ENCODE measurements around the gene E2F4.

DNA sequence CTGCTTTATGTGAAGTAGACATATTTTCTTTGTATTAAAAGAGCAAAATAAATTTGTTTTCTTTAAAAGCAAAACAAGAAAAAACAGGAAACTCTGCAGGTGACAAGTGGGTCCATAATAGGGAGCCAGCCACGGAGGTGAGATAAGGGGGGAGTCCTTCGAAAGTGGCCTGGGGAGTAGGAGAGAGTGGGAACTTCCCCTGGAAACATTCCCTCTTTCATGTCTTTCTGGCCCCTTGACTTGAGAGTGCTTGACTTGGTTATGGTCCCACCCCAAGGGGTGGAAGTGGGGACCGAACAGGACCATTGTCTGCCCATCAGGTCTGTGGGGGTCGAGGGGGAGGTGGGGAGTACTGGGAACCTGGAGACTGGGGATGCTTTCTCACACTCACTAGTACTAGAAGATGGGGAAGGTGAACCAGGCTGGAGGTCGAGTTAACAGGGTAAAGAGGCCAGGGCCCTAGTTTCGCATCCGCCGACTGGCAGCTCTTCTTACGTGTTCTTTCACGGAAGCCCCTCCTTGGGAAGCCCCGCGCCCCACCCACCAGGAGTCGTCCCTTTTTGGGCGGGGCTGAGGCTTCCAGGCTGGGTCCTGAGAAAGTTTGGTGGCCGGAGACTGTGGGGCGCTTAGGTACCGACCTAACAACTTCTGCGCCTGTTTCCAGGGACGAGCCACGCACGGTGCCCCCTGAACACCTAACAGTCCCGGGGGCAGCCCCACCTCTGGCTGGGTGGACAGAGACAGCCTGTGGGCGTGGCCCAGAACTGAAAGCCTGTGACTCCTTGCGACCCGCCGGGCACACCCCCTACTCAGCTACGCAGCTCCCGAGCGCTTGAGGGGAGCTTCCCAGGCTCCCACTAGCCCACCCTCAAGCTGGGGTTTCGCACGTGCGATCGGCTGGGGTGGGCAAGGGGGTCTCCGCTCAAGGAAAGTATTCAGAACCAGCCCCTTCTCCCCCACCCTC, 33.0 kb upstream of the E2F4 start:
- TF ChIP-seq HDAC6 (IDR thresholded peaks at IDR 0.05; ENCODE audit: low read depth, low read length) (no peak), SRF (IDR thresholded peaks at IDR 0.05; ENCODE audit: low read depth, low read length) (no peak), BACH1 (IDR thresholded peaks at IDR 0.05; ENCODE audit: low read length) (no peak; the same call in 1 of the 2 replicates), CHD2 (IDR thresholded peaks at IDR 0.05; ENCODE audit: low read length) (no peak)
